C4-2B (cell line): ENCODE measurements around the gene RAB6A.

ENCODE experiments used
- CTCF ChIP-seq: fragments of 450-650 bp; conservative IDR thresholded peaks from 2 replicates; pipeline ENCODE4 v1.5.1; 2017; ENCODE audit warnings: mild to moderate bottlenecking
- ZFX ChIP-seq: fragments of 450-650 bp; IDR thresholded peaks from 2 replicates; pipeline ENCODE4 v1.6.1; 2017

GRCh38 chr11:73649206-73649605 lies 111.7 kb downstream of the RAB6A start:
- TF ChIP-seq CTCF (no peak), ZFX (no peak)
